ENCODE measurements around the gene STKLD1. TPM values are rescaled to one million over a fixed set of nuclear protein-coding genes. Genes with fewer than 3 reads are reported as not detected.

STKLD1 gene
- total and polyA plus RNA-seq, 5 donors from 2014 or later, result 0.09 to 0.86 (median 0.18) TPM

DNA sequence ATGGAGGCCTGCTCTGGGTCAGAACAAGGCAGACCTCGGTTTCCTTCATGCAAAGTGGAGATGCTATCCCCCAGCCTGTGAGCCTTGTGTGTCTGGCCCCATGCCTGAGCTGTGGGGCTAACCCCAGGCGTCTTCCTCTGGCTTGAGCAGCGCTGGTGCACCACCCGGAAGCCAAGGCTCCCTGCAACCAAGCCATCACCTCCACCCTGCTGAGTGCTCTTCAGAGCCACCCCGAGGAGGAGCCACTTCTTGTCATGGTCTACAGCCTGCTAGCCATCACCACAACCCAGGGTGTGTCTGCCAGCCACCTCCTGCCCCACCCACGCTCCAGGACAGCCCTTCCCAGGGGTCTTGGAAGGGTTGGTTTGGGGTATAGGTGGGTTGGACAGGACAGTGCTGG, 25.4 kb downstream of the STKLD1 start:
- no peak overlapping the region for H3K27ac ChIP-seq (ENCODE audit: insufficient read depth, low read length, poor library complexity, severe bottlenecking)
- H3K4me3 ChIP-seq (ENCODE audit: low read depth, low read length), result no peak overlapping the region
- Mint-ChIP-seq H3K27ac (no peak overlapping the region), H3K4me1 (peaks cover 0 to 6% (median 4%) of the 10 kb centered on the region in 4 donors), H3K4me3 (no peak overlapping the region), H3K36me3 (peaks cover 5% of the 10 kb centered on the region), H3K27me3 (no peaks in the 10 kb centered on the region), H3K9me3 (no peaks in the 10 kb centered on the region)
- DNase-seq (no peak), ATAC-seq (ENCODE audit: low read depth in 2 of 2) (no peak)
- H3K4me1 ChIP-seq (ENCODE audit: control insufficient read depth, insufficient read depth, low read length, poor library complexity, severe bottlenecking), result no peaks in the 10 kb centered on the region
- peaks cover 14% of the 10 kb centered on the region for H3K36me3 ChIP-seq (ENCODE audit: control insufficient read depth, insufficient read depth, low read length)
- H3K27me3 ChIP-seq (ENCODE audit: control insufficient read depth, insufficient read depth, low read length), result no peaks in the 10 kb centered on the region
- no peaks in the 10 kb centered on the region for H3K9me3 ChIP-seq (ENCODE audit: control insufficient read depth in 2 of 2, low read length in 2 of 2)

DNA sequence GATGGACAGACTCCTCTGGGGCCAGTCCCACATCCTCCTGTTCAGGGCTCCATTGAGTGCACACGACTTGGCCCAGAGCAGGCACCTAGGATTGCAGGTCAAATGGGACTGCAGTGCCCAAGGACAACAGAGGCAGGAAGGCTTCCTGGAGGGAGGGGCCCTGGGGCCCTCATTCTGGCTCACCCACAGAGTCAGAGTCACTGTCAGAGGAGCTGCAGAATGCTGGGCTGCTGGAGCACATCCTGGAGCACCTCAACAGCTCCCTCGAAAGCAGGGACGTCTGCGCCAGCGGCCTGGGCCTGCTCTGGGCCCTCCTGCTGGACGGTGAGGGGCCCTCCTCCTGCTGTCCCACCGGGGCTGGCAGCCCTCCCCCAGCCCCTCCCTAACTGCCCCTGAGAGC, 26.5 kb downstream of the STKLD1 start:
- H3K36me3 ChIP-seq (ENCODE audit: control insufficient read depth, insufficient read depth, low read length), result peaks cover 23% of the 10 kb centered on the region
- DNase-seq, result no peak
- no peak for ATAC-seq (ENCODE audit: low read depth in 2 of 2)

DNA sequence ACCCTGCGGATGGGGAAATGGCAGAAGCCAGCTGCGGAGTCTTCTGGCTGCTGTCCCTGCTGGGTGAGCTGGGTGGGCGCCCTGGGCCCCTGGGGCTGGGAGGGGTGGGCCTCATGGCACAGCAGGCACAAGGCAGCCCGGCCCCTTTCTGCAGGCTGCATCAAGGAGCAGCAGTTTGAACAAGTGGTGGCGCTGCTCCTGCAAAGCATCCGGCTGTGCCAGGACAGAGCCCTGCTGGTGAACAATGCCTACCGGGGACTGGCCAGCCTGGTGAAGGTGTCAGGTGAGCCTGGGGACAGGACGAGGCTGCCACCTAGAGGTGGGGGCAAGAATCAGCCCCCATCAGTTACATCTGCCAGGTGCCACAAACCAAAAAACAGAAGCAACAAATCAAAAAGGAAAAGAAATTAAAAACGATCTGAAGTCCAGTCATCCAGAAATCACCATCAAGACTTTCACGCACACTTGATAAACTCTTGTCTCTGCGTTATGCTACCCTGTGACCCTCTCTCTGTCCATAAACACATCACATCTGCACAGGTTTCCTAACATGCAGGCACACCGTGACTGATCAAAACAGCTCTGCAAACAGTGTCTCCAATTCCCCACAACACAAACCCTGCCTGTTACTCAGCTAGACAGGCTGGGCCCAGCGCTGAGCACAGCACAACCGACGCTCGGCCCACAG, 27.7 kb downstream of the STKLD1 start:
- no peaks in the 10 kb centered on the region for H3K4me1 ChIP-seq (ENCODE audit: control insufficient read depth, insufficient read depth, low read length, poor library complexity, severe bottlenecking)
- peak; percentile 48 to 62 (median 62) for DNase-seq
- H3K27ac Mint-ChIP-seq, result no peak overlapping the region
- no peak overlapping the region for H3K27ac ChIP-seq (ENCODE audit: insufficient read depth, low read length, poor library complexity, severe bottlenecking)
- no peaks in the 10 kb centered on the region for H3K9me3 Mint-ChIP-seq
- H3K27me3 Mint-ChIP-seq, result no peaks in the 10 kb centered on the region
- peaks cover 0 to 9% (median 8%) of the 10 kb centered on the region in 4 donors for H3K4me1 Mint-ChIP-seq
- no peaks in the 10 kb centered on the region for H3K27me3 ChIP-seq (ENCODE audit: control insufficient read depth, insufficient read depth, low read length)
- ATAC-seq (ENCODE audit: low read depth in 2 of 2), result peak; percentile 59 to 62
- no peaks in the 10 kb centered on the region for H3K9me3 ChIP-seq (ENCODE audit: control insufficient read depth in 2 of 2, low read length in 2 of 2)
- H3K36me3 Mint-ChIP-seq, result peaks cover 10% of the 10 kb centered on the region
- peaks cover 33% of the 10 kb centered on the region for H3K36me3 ChIP-seq (ENCODE audit: control insufficient read depth, insufficient read depth, low read length)
- H3K4me3 ChIP-seq (ENCODE audit: low read depth, low read length), result no peak overlapping the region
- H3K4me3 Mint-ChIP-seq, result peak overlapping the region in 1 of 4 donors; percentile 61

More for the DNA sequence above, 26.5 kb downstream of the STKLD1 start:
- Histone ChIP-seq H3K9me3 (ENCODE audit: control insufficient read depth in 2 of 2, low read length in 2 of 2) (no peaks in the 10 kb centered on the region), H3K27ac (ENCODE audit: insufficient read depth, low read length, poor library complexity, severe bottlenecking) (no peak overlapping the region), H3K27me3 (ENCODE audit: control insufficient read depth, insufficient read depth, low read length) (no peaks in the 10 kb centered on the region), H3K4me3 (ENCODE audit: low read depth, low read length) (no peak overlapping the region), H3K4me1 (ENCODE audit: control insufficient read depth, insufficient read depth, low read length, poor library complexity, severe bottlenecking) (no peaks in the 10 kb centered on the region)
- Mint-ChIP-seq H3K4me1 (peaks cover 0 to 12% (median 9%) of the 10 kb centered on the region in 4 donors), H3K36me3 (peaks cover 10% of the 10 kb centered on the region), H3K4me3 (no peak overlapping the region), H3K9me3 (no peaks in the 10 kb centered on the region), H3K27me3 (no peaks in the 10 kb centered on the region), H3K27ac (peak overlapping the region in 1 of 3 donors; percentile 55)

DNA sequence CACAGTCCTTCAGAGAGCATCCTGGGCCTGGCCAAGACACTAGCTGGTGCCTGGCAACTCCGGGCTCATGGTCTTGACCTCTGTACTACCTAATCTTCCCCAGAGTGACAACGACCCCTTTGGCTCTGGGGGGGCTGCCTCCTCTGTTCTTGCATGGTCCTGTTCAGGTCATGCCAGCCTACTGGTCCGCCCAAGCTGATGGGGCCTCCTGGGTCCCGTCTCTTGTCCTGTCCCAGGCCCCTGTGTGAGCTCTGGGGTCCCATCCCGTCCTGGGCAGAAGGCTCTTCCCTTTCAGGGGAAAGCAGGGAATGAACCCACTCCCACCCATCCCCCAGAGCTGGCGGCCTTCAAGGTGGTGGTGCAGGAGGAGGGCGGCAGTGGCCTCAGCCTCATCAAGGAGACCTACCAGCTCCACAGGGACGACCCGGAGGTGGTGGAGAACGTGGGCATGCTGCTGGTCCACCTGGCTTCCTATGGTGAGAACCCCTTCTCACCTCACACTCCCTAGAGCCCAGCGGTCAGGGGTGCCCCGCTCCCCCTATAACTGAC, 28.4 kb downstream of the STKLD1 start:
- no peak for ATAC-seq (ENCODE audit: low read depth in 2 of 2)
- peaks cover 0 to 9% (median 8%) of the 10 kb centered on the region in 4 donors for H3K4me1 Mint-ChIP-seq
- no peaks in the 10 kb centered on the region for H3K4me1 ChIP-seq (ENCODE audit: control insufficient read depth, insufficient read depth, low read length, poor library complexity, severe bottlenecking)
- no peaks in the 10 kb centered on the region for H3K27me3 ChIP-seq (ENCODE audit: control insufficient read depth, insufficient read depth, low read length)
- H3K36me3 Mint-ChIP-seq, result peaks cover 15% of the 10 kb centered on the region
- H3K36me3 ChIP-seq (ENCODE audit: control insufficient read depth, insufficient read depth, low read length), result peaks cover 35% of the 10 kb centered on the region
- H3K9me3 ChIP-seq (ENCODE audit: control insufficient read depth in 2 of 2, low read length in 2 of 2), result no peaks in the 10 kb centered on the region
- no peak overlapping the region for H3K27ac Mint-ChIP-seq
- H3K27me3 Mint-ChIP-seq, result no peaks in the 10 kb centered on the region
- H3K4me3 ChIP-seq (ENCODE audit: low read depth, low read length), result no peak overlapping the region
- no peaks in the 10 kb centered on the region for H3K9me3 Mint-ChIP-seq
- H3K4me3 Mint-ChIP-seq, result peak overlapping the region in 1 of 4 donors; percentile 61
- no peak overlapping the region for H3K27ac ChIP-seq (ENCODE audit: insufficient read depth, low read length, poor library complexity, severe bottlenecking)
- no peak for DNase-seq

DNA sequence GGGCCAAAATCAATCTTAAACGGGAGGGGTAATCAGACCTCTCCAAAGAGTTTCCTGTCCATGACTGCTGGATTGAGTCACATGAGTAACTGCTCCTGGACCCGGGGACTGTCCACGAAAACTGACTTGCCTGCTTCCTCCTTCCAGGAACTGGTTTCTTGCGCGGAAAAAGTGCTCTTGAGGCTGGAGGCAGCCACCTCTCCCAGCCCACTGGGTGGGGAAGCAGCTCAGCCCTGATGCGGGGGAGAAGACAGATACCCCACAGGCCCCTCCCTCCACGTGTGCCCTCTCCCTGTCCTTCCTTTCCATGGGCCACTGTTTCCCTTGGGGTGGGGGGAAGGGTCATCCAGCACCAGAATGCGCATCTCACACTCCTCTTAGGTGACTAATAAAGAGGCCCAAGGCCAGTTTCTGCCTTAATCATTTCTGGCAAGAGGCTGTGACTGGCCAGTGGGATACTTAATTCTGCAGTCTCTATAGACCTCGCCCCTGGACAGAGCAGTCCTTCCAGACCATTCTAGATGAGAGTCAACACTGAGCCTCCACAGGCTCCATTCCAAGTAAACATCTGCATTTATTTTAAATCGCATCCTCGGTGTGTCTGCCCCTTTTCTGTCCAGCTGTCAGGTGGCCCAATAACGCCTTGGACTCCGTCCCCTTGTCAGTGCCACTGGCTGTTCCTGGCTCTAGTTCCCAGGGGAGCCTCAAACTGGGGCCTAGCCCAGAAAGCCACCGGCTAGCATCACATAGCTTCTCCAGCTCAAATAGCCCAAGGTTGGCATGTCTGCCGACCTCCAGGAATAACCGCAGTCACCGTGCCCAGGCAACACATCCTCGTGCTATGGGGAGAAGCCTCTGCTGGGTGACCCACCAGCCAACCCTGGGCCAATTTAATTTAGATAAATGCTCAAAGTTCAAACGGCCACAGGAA, 29.6 kb downstream of the STKLD1 start:
- no peaks in the 10 kb centered on the region for H3K27me3 ChIP-seq (ENCODE audit: control insufficient read depth, insufficient read depth, low read length)
- H3K27ac Mint-ChIP-seq, result no peak overlapping the region
- peaks cover 28% of the 10 kb centered on the region for H3K36me3 Mint-ChIP-seq
- H3K4me3 ChIP-seq (ENCODE audit: low read depth, low read length), result no peak overlapping the region
- no peak overlapping the region for H3K4me3 Mint-ChIP-seq
- peaks cover 47% of the 10 kb centered on the region for H3K36me3 ChIP-seq (ENCODE audit: control insufficient read depth, insufficient read depth, low read length)
- no peak for DNase-seq
- H3K9me3 Mint-ChIP-seq, result no peaks in the 10 kb centered on the region
- H3K27me3 Mint-ChIP-seq, result no peaks in the 10 kb centered on the region
- no peaks in the 10 kb centered on the region for H3K4me1 ChIP-seq (ENCODE audit: control insufficient read depth, insufficient read depth, low read length, poor library complexity, severe bottlenecking)
- no peaks in the 10 kb centered on the region for H3K9me3 ChIP-seq (ENCODE audit: control insufficient read depth in 2 of 2, low read length in 2 of 2)
- no peak overlapping the region for H3K27ac ChIP-seq (ENCODE audit: insufficient read depth, low read length, poor library complexity, severe bottlenecking)
- ATAC-seq (ENCODE audit: low read depth in 2 of 2), result no peak
- peaks cover 0 to 14% (median 9%) of the 10 kb centered on the region in 4 donors for H3K4me1 Mint-ChIP-seq

DNA sequence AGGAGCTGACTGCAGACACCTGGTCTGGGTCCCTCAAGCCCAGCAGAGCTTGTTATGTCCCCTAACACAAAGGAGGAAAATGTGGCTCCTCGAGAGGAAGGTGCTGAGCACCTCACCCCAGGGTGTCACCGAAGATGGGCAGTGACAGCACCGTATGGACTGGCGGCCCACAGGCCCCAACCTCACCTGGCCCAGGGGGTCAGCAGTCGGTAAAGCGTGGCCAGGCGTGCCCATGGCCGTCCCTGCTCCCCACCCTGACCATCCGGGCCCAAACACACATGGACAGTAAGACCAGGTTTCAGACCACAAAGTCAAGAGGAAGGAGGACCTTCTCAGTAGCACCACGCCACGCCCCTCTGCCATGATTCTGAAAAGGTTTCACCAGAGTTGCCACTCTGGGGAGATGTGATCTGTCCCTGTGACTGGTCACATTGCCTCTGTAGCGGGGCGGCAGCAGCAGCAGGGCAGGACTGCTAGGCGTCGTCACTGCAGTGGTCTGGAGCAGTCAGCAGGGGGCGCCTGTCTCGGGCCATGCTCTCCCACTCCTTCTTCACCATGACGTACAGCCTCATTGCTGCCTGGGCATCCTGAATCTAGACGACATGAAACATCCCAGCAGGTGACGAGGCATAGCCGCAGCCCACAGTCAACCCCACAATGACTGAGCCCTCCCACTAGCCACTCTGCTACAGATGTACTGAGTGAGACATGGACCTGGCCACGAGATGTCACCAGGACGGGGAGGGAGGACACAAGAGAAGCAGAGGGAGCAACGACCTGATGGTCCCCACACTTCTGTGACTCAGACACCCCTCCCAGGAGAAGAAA, 30.5 kb downstream of the STKLD1 start:
- ATAC-seq (ENCODE audit: low read depth in 2 of 2) (peak; percentile 75 to 87), DNase-seq (peak; percentile 61 to 76 (median 70))
- Mint-ChIP-seq H3K36me3 (peaks cover 31% of the 10 kb centered on the region), H3K27me3 (no peaks in the 10 kb centered on the region), H3K9me3 (no peaks in the 10 kb centered on the region), H3K4me3 (no peak overlapping the region), H3K4me1 (peaks cover 0 to 14% (median 9%) of the 10 kb centered on the region in 4 donors), H3K27ac (peak overlapping the region in 2 of 3 donors; percentile 63 to 87)
- no peak overlapping the region for H3K4me3 ChIP-seq (ENCODE audit: low read depth, low read length)
- no peaks in the 10 kb centered on the region for H3K9me3 ChIP-seq (ENCODE audit: control insufficient read depth in 2 of 2, low read length in 2 of 2)
- peak overlapping the region; percentile 47 for H3K27ac ChIP-seq (ENCODE audit: insufficient read depth, low read length, poor library complexity, severe bottlenecking)
- no peaks in the 10 kb centered on the region for H3K27me3 ChIP-seq (ENCODE audit: control insufficient read depth, insufficient read depth, low read length)
- H3K36me3 ChIP-seq (ENCODE audit: control insufficient read depth, insufficient read depth, low read length), result peaks cover 55% of the 10 kb centered on the region
- no peaks in the 10 kb centered on the region for H3K4me1 ChIP-seq (ENCODE audit: control insufficient read depth, insufficient read depth, low read length, poor library complexity, severe bottlenecking)

DNA sequence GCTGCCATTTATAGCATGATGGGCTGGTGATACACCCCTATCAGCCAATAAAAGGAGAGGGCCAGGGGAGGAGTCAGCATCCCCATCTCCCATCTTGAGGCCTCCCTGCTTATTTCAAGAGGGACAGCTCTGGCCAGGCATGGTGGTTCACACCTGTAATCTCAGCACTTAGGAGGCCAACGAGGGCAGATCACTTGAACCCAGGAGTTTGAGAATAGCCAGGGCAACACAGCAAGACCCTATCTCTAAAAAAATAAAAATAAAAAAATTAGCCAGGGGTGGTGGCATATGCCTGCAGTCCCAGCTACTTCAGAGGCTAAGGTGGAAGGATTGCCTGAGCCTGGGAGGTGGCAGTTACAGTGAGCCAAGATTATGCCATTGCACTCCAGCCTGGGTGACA, 31.9 kb downstream of the STKLD1 start:
- DNase-seq, result no peak
- H3K27me3 Mint-ChIP-seq, result no peaks in the 10 kb centered on the region

More for the DNA sequence above, 31.9 kb downstream of the STKLD1 start:
- Mint-ChIP-seq H3K9me3 (no peaks in the 10 kb centered on the region), H3K4me1 (peaks cover 0 to 22% (median 11%) of the 10 kb centered on the region in 4 donors), H3K4me3 (no peak overlapping the region), H3K27ac (no peak overlapping the region), H3K36me3 (peaks cover 31% of the 10 kb centered on the region)
- ATAC-seq (ENCODE audit: low read depth in 2 of 2), result no peak
- Histone ChIP-seq H3K4me1 (ENCODE audit: control insufficient read depth, insufficient read depth, low read length, poor library complexity, severe bottlenecking) (no peaks in the 10 kb centered on the region), H3K36me3 (ENCODE audit: control insufficient read depth, insufficient read depth, low read length) (peaks cover 68% of the 10 kb centered on the region), H3K27me3 (ENCODE audit: control insufficient read depth, insufficient read depth, low read length) (no peaks in the 10 kb centered on the region), H3K4me3 (ENCODE audit: low read depth, low read length) (no peak overlapping the region), H3K9me3 (ENCODE audit: control insufficient read depth in 2 of 2, low read length in 2 of 2) (no peaks in the 10 kb centered on the region), H3K27ac (ENCODE audit: insufficient read depth, low read length, poor library complexity, severe bottlenecking) (no peak overlapping the region)
